GM21717 (cell line): ENCODE data around the gene POLR2C.

Experiments
- ATAC-seq: cut with Tn5 transposase; IDR thresholded peaks from one replicate; pipeline ENCODE4 v1.9.1; 2021; ENCODE audit warnings: mild to moderate bottlenecking, moderate library complexity; ENCODE audit not compliant: unreplicated experiment

The POLR2C gene

GRCh38 chr16:57500578-57501111 lies 38.2 kb downstream of the POLR2C start:
- no peak for ATAC-seq

- no peak for ATAC-seq
Measured at GRCh38 chr16:57501492-57501891, 39.0 kb downstream of the POLR2C start.

GRCh38 chr16:57502048-57502775 lies 39.7 kb downstream of the POLR2C start:
- ATAC-seq, result no peak

- no peak for ATAC-seq
Measured at GRCh38 chr16:57503366-57503765, 40.9 kb downstream of the POLR2C start.

GRCh38 chr16:57504001-57504400 lies 41.5 kb downstream of the POLR2C start:
- no peak for ATAC-seq

GRCh38 chr16:57504491-57504890 lies 42.0 kb downstream of the POLR2C start:
- no peak for ATAC-seq

GRCh38 chr16:57505169-57505568 lies 42.7 kb downstream of the POLR2C start:
- ATAC-seq, result no peak

- no peak for ATAC-seq
Measured at GRCh38 chr16:57507136-57508034, 44.9 kb downstream of the POLR2C start.

GRCh38 chr16:57508035-57508425 lies 45.6 kb downstream of the POLR2C start:
- no peak for ATAC-seq

GRCh38 chr16:57509231-57509923 lies 46.9 kb downstream of the POLR2C start:
- ATAC-seq, result no peak

- no peak for ATAC-seq
Measured at GRCh38 chr16:57510016-57510871, 47.8 kb downstream of the POLR2C start.

GRCh38 chr16:57512296-57513001 lies 50.0 kb downstream of the POLR2C start:
- ATAC-seq, result no peak

- ATAC-seq, result no peak
Measured at GRCh38 chr16:57513371-57514102, 51.1 kb downstream of the POLR2C start.

- ATAC-seq, result no peak
Measured at GRCh38 chr16:57514371-57514770, 51.9 kb downstream of the POLR2C start.

GRCh38 chr16:57514791-57515600 lies 52.5 kb downstream of the POLR2C start:
- no peak for ATAC-seq

GRCh38 chr16:57516176-57516725 lies 53.8 kb downstream of the POLR2C start:
- ATAC-seq, result no peak

- ATAC-seq, result no peak
Measured at GRCh38 chr16:57516773-57517172, 54.3 kb downstream of the POLR2C start.
